ENCODE data around the gene CSK.

The CSK gene

DNA sequence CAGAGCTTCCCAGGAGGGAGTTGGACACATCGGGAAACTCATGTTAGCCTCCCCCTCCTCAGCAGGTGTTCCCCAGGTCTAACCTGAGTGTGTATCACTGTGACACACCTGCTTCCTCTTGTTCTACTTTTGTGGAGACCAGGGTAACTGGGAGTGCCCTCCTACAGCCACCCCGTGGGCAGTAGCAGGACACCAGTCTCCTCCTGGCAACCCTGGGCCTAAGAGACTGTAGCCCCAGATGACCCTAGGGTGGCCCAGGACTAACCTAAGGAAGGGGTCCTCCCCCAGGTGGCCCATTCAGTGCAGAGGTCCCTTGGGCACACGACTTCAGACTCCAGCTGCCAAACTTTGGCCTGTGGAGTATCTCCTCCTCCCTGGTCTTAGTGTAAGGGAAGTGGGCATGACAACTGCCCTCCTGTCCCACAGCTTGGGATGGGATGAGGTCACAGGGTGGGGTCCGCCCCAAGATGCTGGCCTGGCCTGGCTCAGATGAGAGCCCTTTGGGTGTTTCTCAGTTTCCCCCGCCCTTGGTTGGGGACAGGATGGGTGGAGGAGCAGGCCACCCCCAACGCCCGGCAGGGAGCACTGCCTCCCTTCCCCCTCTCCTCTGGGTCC lies 4.8 kb downstream of the CSK start:
- DNase-seq, result no peak

DNA sequence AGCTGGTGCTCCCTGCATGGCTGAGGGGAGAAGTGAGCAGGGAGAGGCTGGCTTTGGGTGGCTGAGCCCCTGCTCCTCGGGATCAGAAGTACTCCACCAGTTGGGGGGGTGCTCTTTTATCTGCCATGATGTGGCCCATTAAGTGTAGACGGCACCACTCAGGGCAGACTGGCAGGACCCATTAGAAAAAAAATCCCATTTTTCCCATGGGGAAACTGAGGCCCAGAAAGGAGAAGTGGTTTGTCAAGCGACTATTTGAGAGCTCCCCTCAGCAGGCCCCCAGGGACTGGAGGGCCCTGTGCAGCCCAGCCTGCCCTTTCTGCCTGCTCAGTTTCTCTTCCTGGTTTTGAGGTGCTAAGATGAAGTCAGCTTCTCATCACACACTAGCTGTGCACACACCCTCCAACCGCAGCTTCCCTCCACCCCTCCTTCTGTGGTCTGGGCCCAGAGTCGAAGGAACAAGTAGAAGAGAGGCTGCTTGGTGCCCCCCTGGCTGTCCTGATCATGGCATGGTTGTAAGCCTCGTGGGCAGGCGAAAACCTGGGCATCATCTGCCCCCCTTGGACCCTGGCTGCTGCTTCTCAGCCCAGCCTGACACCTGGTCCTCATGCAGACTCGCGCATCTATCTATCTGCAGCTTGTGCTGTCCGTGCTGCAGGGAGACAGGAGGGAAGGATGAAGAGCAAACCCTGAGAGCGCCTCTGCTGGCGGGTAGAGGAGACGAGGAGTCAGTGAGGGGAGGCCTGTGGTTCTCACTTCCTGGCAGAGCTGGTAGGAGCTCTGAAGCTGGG lies 5.6 kb downstream of the CSK start:
- peak in 35 of 51 donors; percentile 23 to 80 (median 57) for DNase-seq

DNA sequence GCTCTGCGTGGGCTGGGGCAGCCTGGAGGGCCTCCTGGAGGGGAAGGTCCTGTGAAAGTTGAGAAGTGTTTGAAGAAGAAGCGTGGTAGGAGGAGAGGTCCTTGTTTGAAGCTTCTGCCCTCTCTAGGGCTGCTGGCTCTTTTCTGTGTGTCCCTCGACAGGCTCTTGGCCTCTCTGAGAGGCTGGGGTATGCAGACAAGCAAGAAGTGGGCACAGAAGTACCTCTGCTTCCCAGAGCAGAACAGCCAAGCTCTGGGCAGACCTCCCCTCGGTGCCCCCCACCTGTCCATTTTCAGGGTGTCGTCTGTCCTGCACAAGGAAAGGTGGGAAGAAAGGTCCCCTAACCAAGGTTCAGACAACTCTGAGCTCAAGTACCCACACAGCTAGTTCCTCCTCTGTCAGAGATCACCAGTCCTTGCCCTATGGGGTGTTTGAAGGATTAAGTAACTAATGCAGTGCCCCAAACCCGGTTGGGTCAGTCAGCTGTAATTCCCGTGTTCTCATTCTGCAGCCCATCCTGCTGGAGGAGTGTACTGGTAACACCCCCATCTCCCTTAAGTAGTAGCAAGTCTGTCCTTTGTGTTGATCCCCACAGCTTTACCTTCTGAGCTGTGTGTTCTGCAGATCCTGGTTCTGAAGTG lies 6.3 kb downstream of the CSK start:
- no peak for DNase-seq

DNA sequence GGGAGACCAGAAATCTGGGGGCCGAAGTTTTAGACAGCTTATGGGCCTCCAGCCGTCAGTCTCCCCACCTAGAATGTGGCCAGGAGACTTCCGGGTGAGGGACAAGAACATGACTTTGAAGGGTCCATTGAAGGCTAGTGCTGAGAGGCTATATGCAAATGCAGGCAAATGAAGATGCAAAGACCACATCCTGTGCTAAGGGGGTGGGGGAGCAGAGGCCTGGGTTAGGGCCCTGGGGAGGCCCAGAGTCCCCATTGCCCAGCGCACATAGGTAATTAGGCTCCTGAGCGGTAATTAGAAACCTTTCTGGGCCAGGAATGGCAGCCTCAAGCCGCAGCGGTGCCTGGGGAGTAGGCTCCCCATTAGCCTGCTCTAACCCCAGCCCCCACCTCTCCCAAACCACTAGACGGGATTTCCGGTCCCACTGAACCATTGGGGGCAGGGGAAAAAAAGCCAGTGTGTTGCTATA lies 6.8 kb downstream of the CSK start:
- no peak for DNase-seq

DNA sequence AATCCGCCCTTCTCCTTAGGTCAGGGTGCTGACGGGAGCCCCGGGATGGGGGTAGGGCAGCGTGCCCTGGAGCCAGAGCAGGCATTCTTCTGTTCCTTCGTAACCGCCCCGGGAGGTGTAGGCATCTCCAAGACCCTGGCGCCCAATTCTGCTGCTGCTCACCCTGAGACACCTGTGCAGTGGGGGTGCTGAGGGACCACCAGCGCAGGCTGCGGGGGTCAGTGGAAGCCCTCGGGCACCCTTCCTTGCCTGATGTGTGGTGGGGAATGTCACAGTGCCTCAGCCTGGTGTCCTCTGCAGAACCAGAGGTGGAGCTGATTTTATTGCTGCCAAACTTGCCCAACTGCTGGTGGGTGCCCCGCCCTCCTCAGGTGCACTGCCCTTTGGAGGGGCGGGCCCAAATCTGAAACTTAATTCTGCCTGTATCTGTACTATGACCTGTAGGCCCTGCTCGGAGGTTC lies 7.3 kb downstream of the CSK start:
- no peak for DNase-seq

DNA sequence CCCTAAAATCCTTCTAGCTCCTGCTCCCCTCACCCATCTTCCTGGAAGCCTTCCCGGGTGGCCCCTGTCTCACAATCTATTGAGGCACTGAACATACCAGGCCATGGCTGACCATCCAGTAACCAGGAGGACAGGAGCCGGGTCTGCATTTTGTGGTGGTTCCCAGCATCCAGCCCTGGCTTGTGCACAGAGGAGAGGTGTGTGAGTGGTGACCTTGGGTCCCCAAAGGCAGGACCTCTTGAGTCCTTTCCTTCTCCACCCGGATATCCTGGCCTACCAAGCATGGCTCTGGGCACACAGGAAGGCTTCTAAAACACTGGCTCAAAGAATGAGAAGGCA lies 7.8 kb downstream of the CSK start:
- no peak for DNase-seq

DNA sequence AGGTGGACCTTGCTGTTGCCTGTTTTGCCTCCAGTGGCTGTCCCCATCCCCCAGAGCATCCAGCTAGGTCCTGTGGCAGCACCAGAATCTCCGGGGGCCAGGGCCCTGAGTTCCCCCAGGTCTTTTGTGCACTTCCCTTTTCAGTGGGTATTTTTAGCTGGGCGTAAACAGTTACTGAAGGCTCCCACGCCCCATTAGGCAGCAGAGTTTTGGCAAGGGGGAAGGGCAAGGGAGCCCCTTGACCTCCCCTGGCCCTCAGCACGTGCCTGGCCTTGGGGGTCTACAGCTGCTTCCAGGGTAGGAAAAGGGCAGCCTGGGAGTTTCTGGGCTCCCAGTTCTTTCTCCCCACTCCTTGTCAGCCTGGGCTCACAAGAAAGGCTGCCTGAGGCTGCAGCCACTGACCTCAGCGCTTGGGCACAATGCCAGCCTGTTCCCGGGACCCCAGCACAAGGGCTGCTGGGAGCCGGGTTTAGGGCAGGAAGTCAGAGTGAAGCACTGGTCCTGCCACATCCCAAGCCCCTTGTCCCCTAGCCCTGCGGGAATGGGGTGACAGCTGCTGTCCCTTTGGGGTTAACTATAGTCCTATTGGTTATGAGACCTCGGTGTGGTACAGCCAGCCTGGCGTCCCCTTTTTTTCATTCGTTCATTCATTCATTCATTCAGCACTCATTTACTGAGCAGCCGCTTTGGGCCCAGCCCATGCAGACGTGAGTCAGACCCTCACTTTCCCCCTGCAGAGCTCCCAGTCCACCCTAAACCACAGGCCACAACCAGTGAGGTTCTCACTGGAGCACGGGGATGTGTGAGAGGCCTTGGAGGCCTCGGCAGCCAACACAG lies 8.4 kb downstream of the CSK start:
- peak in 46 of 51 donors; percentile 21 to 85 (median 61) for DNase-seq

DNA sequence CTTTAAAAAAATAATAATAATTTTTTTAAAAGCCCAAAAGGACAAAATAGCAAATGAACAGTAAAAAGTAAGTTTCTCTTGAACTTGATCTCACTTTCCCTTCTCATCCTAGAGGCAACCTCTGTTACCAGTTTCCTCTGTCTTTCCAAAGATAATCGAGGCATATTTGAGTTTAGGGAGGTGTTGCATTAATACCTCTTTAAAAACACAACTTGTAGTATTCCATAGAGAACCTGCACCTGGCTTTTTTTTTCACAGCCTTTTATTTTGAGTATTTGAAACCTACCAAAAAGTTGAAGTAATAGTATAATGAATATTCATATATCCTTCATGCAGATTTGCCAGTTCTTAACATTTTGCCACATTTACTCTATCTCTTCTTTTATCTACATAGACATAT lies 9.1 kb downstream of the CSK start:
- DNase-seq, result no peak

DNA sequence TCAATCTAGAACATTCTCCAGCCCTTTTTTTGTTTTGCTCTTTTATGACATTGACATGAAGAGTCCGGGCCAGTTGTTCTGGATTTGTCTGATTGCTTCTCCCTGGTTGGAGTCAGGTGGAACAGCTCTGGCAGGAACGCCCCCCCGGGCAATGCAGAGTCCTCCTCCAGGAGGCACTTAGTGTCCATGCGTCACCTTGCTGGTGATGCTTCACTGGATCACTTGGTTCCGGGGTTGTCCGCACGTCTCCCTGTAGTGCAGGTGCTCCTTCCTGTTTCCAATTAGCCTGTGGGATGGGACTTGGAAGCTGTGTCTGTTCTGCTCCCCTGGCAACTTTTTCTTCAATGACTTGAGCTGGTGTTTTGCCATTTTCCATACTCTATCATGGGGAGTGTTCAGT lies 9.8 kb downstream of the CSK start:
- no peak for DNase-seq

DNA sequence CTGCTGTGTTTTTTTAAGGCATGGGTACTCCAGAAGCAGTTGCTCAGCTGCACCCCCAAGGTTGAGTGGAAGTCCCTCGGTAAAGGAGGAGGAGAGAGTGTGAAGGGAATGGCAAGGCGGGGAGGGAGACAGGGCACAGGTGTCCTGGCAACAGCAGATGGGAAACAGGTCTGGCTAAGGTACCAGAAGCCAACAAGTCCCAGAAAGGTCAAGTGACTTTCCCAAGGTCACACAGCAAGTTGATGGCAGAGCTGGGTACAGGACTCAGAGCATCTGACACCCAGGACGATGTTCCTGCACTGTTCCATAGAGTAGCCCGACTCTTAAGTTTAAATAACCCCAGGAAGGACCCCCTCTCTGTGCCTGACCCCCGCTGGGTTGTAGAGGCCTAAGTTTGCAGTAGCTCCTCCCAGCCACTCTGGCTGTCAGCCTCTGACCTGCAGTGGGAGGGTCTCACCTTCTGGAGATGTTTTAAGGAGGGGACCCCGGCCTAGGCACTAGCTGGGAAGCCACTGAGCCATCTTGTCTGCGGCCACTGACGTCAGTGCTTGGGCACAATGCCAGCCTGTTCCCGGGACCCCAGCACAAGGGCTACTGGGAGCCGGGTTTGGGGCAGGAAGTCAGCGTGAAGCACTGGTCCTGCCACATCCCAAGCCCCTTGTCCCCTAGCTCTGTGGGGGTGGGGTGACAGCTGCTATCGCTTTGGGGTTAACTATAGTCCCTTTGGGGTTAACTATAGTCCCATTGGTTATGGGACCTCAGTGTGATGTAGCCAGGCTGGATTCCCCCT lies 10.5 kb downstream of the CSK start:
- peak in 2 of 51 donors; percentile 20 to 52 for DNase-seq

DNA sequence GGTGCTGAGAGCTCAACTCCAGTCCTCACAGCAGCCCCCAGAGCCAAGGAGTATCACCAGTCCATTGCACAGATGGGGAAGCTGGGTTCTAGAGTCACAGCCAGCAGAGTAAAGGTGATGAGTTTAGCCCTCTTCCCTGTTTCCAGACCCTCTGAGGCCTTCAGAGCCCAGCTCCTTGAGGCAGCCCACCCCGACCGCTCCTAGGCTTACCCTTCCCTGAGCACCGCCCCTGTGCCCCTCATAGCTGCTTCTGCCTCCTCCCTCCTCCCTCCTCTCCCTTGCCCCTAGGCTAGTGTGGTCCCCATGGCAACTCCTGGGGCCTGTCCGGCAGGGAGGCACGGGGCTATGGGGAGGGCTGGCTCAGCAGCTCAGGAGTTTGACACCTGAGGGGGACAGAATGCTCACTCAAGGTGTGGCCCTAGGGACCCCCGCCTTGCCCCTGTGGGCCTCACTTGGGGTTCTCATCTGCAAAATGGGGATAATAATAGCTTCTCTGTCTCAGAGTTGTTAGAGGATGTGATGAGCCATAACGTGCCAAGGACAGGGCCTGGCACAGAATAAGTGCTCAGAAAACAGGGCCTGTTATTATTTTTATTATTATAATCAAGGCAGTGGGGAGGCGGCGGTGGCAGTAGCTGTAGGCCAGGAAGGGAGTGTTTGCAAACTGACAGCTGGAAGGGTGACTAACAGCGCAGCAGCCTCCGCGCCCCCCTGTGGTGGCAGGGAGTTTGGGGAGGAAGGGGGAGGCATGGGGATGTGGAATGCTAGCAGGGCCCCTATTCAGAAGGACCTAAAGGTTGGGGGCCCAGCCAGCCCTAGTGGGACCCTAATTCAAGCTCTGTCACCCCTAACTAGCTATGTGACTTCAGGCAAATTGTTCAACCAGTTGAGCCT lies 11.5 kb downstream of the CSK start:
- peak in 2 of 51 donors; percentile 19 to 25 for DNase-seq

DNA sequence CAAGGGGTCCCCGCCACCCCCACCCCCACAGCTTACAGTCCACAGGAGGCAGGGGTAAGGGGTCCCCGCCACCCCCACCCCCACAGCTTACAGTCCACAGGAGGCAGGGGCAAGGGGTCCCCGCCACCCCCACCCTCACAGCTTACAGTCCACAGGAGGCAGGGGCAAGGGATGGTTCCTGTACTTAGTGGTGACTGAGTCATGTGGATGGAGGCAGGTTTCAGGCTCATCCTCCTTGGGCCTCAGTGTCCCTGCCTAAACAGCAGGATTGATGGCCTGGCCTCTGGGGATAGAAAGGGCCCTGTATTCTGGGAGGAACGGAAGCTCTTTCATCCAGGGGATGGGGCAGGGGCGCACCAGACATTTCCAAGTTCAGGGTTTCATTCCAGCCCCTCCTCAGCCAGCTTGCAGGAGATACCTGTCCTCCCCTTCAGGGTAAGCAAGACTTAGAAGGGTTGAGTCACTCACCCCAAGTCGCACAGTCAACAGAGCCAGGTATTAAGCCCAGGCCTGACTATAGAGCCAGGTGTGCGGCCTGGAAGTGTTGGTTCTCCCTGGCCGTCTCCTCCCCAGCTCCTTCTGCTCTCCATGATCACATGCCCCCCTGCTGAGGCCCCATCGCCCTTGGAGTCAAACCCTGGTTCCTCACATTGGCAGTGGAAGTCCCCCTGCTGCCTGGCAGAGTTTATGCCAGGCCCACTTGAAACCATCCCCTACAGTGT lies 12.5 kb downstream of the CSK start:
- DNase-seq, result no peak

DNA sequence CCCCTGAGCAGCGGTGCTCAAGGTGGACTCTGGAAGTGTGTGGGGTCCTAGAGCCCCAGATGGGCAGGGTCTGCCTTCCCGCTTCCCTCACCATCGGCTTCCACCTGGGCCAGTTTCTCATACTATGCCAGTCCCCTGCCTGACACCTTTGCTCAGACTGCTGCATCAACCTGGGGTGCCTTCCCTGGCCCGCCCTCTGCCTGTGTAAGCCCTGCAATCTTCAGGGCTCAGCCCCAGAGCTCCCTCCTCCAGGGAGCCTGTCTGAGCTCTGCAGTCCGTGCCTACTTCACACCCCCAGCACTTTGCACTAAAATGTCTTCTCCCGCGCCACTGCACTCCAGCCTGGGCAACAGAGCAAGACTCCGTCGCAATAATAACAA lies 13.1 kb downstream of the CSK start:
- no peak for DNase-seq

DNA sequence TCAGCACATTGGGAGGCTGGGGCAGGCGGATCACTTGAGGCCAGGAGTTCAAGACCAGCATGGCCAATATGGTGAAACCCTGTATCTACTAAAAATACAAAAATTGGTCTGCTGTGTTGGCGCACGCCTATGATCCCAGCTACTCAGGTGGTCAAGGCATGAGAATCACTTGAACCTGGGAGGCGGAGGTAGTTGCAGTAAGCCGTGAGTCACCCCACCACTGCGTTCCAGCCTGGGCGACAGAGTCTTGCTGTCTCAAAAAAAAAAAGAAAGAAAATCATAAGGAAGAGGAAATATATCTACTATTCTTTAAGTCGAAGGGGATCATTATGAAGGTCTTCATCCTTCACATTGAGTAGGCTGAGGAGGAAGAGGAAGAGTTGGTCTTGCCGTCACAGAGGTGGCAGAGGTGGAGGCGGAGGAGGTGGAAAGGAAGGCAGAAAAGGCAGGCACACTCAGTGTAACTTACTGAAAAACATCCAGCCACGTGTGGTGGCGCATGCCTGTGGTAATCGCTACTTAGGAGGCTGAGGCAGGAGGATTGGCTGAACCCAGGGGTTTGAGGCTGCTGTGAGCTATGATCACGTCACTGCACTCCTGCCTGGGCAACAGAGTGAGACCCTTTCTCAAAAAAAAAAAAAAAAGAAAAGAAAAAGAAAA lies 14.2 kb downstream of the CSK start:
- DNase-seq, result no peak

DNA sequence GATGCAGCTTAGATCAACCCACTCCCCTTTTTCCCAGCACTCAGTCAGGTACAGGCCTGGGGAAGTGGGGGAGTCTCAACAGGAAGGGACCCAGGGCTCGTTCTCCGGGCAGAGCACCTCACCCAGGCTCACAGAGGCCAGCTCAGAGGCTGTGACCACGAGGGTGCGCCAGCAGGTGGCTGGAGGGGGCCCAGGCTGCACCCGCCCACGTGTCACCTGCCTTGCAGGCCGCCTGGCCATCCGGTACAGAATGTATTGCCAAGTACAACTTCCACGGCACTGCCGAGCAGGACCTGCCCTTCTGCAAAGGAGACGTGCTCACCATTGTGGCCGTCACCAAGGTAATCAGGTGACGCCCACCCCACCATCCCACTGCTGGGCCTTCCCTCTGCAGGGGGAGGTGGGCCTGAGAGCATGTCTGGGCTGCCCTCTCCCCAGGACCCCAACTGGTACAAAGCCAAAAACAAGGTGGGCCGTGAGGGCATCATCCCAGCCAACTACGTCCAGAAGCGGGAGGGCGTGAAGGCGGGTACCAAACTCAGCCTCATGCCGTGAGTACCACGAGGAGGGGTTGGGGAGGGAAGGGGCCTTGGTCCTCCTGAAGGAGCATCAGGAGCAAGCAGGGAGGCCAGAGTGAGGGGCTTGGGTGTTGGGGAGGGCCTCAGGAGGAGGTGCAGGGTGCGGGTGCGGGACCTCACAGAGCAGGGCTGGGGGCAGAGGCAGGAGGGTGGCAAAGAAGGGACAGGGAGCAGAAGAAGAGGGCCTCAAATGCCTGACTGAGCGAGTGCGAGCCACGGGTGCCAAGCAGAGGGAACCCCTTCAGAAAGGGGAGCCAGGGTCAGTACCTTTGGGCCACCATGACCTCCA lies 16.7 kb downstream of the CSK start:
- no peak for DNase-seq

DNA sequence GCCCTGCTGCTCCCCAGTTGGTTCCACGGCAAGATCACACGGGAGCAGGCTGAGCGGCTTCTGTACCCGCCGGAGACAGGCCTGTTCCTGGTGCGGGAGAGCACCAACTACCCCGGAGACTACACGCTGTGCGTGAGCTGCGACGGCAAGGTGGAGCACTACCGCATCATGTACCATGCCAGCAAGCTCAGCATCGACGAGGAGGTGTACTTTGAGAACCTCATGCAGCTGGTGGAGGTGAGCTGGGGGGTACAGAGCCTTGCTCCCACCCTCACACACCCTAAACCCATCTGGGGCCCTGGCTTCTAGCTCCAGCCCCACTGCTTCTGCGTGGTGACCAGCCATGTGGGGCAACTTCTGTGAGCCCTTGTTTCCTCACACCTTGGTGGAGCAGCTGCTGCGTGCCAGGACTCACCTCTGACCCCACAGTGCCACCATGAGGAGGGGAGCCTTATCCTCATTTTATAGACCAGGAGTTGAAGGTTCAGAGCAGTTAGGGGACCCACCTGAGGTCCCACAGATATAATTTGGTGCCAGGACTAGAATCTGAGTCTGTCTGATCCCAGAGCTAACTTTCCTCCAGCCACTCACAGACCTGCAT lies 17.5 kb downstream of the CSK start:
- no peak for DNase-seq
